IMR-90 (cell line): Measurements from ENCODE around the gene SRRD.

Source experiments
- BHLHE40 ChIP-seq: fragments of 150-350 bp; IDR thresholded peaks from 2 replicates; pipeline ENCODE4 v1.6.1; 2016; ENCODE audit warnings: mild to moderate bottlenecking, low read depth, low read length
- CHD1 ChIP-seq: IDR thresholded peaks from 2 replicates; pipeline ENCODE4 v1.6.1; 2012; ENCODE audit warnings: low read depth, low read length, improper control_type of control experiment
- CTCF ChIP-seq: conservative IDR thresholded peaks from 2 replicates; pipeline ENCODE4 v1.5.1; 2012; ENCODE audit warnings: mild to moderate bottlenecking, low read depth, low read length, improper control_type of control experiment
- MAZ ChIP-seq: IDR thresholded peaks from 2 replicates; pipeline ENCODE4 v1.6.1; 2012; ENCODE audit warnings: low read depth, mild to moderate bottlenecking, low read length, improper control_type of control experiment, moderate library complexity, borderline replicate concordance
- POLR2A ChIP-seq: IDR thresholded peaks from 2 replicates; pipeline ENCODE4 v1.6.1; 2012; ENCODE audit warnings: mild to moderate bottlenecking, low read depth, low read length
- RCOR1 ChIP-seq: IDR thresholded peaks from 2 replicates; pipeline ENCODE4 v1.6.1; 2012; ENCODE audit warnings: mild to moderate bottlenecking, low read length, improper control_type of control experiment; ENCODE audit not compliant: insufficient replicate concordance
- RFX5 ChIP-seq: IDR thresholded peaks from 2 replicates; pipeline ENCODE4 v1.8.0; 2012; ENCODE audit warnings: low read depth, mild to moderate bottlenecking, low read length, moderate library complexity
- SMC3 ChIP-seq: fragments of 150-350 bp; IDR thresholded peaks from 2 replicates; pipeline ENCODE4 v1.6.1; 2016; ENCODE audit warnings: low read depth, mild to moderate bottlenecking, antibody characterized with exemption, low read length, moderate library complexity

DNA sequence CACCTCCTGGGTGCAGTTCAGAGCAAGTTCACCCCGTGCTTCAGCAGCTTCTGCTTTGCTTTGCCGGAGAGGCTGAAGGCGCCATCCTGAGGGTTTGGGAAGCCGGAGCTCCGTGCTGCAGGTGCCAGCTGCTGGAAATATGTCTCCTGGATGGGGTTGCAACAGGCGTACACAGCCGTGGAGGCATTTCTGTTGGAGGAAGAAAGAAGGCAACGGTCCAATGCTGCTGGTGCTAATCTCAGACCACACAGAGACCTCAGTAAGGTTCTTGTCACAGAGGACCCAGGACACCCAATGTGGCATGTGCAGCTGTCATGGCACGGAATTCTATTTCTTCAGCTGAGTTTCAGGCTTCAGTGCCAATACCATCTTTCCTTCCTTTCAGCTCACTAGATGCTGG is 30.5 kb upstream of the SRRD start:
- TF ChIP-seq SMC3 (no peak), POLR2A (no peak), RFX5 (no peak), CHD1 (no peak), CTCF (no peak), MAZ (no peak), BHLHE40 (no peak), RCOR1 (no peak)
